GM18505 (cell line): ENCODE results near the gene TJP3.

Experiments used
- ATAC-seq: cut with Tn5 transposase; IDR thresholded peaks from one replicate; pipeline ENCODE4 v1.9.1; 2021; ENCODE audit not compliant: unreplicated experiment
- POLR2A ChIP-seq: IDR thresholded peaks from 4 replicates; pipeline ENCODE4 v1.6.1; 2011; ENCODE audit warnings: borderline replicate concordance; ENCODE audit not compliant: insufficient read depth, insufficient read length; ENCODE audit errors: extremely low read depth

TJP3 gene

GRCh38 chr19:3721131-3721886, 13.1 kb downstream of the TJP3 start:
- no peak for ATAC-seq
- no peak for TF ChIP-seq POLR2A

- no peak for TF ChIP-seq POLR2A
- ATAC-seq = no peak
Observed at GRCh38 chr19:3721887-3722442, 13.8 kb downstream of the TJP3 start.

GRCh38 chr19:3722443-3723109, 14.4 kb downstream of the TJP3 start:
- no peak for TF ChIP-seq POLR2A
- no peak for ATAC-seq

- no peak for ATAC-seq
- TF ChIP-seq POLR2A = no peak
Observed at GRCh38 chr19:3723110-3723488, 14.9 kb downstream of the TJP3 start.

- no peak for ATAC-seq
Observed at GRCh38 chr19:3723883-3724282, 15.7 kb downstream of the TJP3 start.

GRCh38 chr19:3725121-3725520, 16.9 kb downstream of the TJP3 start:
- TF ChIP-seq POLR2A = no peak
- ATAC-seq = no peak

More at GRCh38 chr19:3723883-3724282, 15.7 kb downstream of the TJP3 start:
- no peak for TF ChIP-seq POLR2A

GRCh38 chr19:3725640-3726310, 17.6 kb downstream of the TJP3 start:
- ATAC-seq = no peak
- no peak for TF ChIP-seq POLR2A

GRCh38 chr19:3730457-3730958, 22.3 kb downstream of the TJP3 start:
- ATAC-seq = no peak
- no peak for TF ChIP-seq POLR2A

- TF ChIP-seq POLR2A = no peak
- no peak for ATAC-seq
Observed at GRCh38 chr19:3732108-3732507, 23.9 kb downstream of the TJP3 start.

GRCh38 chr19:3733549-3734309, 25.5 kb downstream of the TJP3 start:
- no peak for ATAC-seq
- TF ChIP-seq POLR2A = no peak

- ATAC-seq = no peak
Observed at GRCh38 chr19:3734310-3734600, 26.1 kb downstream of the TJP3 start.

GRCh38 chr19:3736106-3736724, 28.0 kb downstream of the TJP3 start:
- no peak for TF ChIP-seq POLR2A
- ATAC-seq = no peak

More at GRCh38 chr19:3734310-3734600, 26.1 kb downstream of the TJP3 start:
- TF ChIP-seq POLR2A = no peak
